Prostate gland (tissue), 2 donors: ENCODE results near the gene MARK2. TPM values are rescaled to one million over a fixed set of nuclear protein-coding genes. Genes with fewer than 3 reads are reported as not detected.
A peak's percentile ranks its signal among the peaks of the same experiment; 100 is the strongest.

Source experiments
- DNase-seq: peaks from one replicate; pipeline ENCODE4 v3.0.0-alpha.2; 2019; ENCODE audit warnings: low spot score
- H3K27ac ChIP-seq, 2 donors: fragments of 200-600 bp; sonication (generic); 2 replicates each; pipeline ENCODE4 v1.5.1; 2017 to 2019
- H3K27me3 ChIP-seq: fragments of 200-600 bp; sonication (generic); replicated peaks from 2 replicates; pipeline ENCODE4 v1.5.1; 2019; ENCODE audit not compliant: insufficient read depth
- H3K36me3 ChIP-seq, 2 donors: fragments of 200-600 bp; sonication (generic); 1 replicate in 1 of 2; 2 replicates in 1 of 2; pipeline versions ENCODE4 v1.5.1 to v1.8.1; 2017 to 2019
- H3K4me1 ChIP-seq: fragments of 200-600 bp; sonication (generic); replicated peaks from 2 replicates; pipeline ENCODE4 v1.5.1; 2019
- H3K4me3 ChIP-seq, 2 donors: fragments of 200-600 bp; sonication (generic); 2 replicates each; pipeline ENCODE4 v1.5.1; 2017 to 2019
- H3K9me3 ChIP-seq: fragments of 200-600 bp; sonication (generic); 2 replicates; pipeline ENCODE4 v1.5.1; 2017
- POLR2A ChIP-seq: fragments of 450-650 bp; IDR thresholded peaks from one replicate; pipeline ENCODE4 v1.6.1; 2016; ENCODE audit warnings: antibody characterized with exemption, mild to moderate bottlenecking
- POLR2AphosphoS5 ChIP-seq: sonication (generic); formaldehyde crosslinking; IDR thresholded peaks from one replicate; pipeline ENCODE4 v1.6.1; 2017; ENCODE audit warnings: antibody characterized with exemption
- WGBS: methylation state at CpG from one replicate; pipeline ENCODE4 v1.1.5; 2018; 5-methylcytosine and 5-hydroxymethylcytosine counted together
- intact Hi-C: fragments of 100-400 bp; cut with DNase I; formaldehyde crosslinking; loops from one replicate; pipeline ENCODE4 v1.14.2; 2022
- total RNA-seq, 2 donors: library from RNA; depleted of rRNA; stranded (reverse); fragments of >200 nt; gene quantifications; one replicate each; pipeline ENCODE4 v1.1.0, GENCODE V29; 2016
- TF ChIP-seq, protein P1 (sequence below), 4 experiments: fragments of 200-600 bp in 2 of 4; fragments of 450-650 bp in 2 of 4; sonication (generic) in 2 of 4; IDR thresholded peaks; 1 replicate in 3 of 4; 2 replicates in 1 of 4; pipeline ENCODE4 v1.5.1; 2016 to 2019; ENCODE audit warnings: antibody characterized with exemption in 4 of 4, mild to moderate bottlenecking in 2 of 4, moderate library complexity in 2 of 4

Gene MARK2
- total RNA-seq, 2 donors from 2014 or later, result 65.4 to 67.2 TPM

DNA sequence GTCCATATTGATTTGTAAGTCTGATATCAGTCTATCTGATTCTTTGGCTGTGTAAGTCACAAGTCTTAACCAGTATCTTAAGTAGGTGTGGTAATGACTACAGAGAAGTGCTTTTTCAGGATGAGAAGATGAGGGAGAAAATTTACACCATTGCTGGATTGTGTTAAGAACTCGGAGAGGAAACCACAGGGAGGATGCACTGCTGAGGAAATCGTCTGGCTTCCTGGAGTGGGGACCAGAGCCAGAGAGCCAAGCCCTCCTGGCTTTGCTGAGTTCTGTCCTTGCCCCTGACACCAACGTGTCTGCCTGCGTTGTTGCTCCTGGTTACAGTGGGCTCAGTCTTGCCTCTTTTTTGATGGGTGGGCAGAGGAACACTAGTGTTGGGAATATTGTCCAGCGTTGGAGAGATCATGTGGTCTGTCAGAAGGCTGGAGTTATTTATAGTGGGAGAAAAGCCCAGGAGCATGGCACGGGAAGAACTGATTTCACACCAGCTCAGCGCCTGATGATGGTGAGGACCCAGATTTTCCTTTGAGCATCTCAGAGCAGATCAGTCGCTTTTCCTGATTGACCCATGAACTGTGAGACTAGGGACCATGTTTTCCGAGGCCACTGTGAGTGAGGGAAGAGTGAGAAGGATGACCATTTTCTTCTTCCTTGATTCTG is 29.6 kb downstream of the MARK2 start:
- Histone ChIP-seq H3K27me3 (no peaks in the 10 kb centered on the region), H3K36me3 (no peaks in the 10 kb centered on the region), H3K27ac (peak overlapping the region; percentile 67 to 86), H3K4me1 (peaks cover 52% of the 10 kb centered on the region), H3K4me3 (peak overlapping the region in 1 of 2 donors; percentile 24), H3K9me3 (no peaks in the 10 kb centered on the region)
- no peak for DNase-seq
- 44% methylated on average over 9 of the region's 9 CpGs for WGBS
- TF ChIP-seq, protein P1, sequence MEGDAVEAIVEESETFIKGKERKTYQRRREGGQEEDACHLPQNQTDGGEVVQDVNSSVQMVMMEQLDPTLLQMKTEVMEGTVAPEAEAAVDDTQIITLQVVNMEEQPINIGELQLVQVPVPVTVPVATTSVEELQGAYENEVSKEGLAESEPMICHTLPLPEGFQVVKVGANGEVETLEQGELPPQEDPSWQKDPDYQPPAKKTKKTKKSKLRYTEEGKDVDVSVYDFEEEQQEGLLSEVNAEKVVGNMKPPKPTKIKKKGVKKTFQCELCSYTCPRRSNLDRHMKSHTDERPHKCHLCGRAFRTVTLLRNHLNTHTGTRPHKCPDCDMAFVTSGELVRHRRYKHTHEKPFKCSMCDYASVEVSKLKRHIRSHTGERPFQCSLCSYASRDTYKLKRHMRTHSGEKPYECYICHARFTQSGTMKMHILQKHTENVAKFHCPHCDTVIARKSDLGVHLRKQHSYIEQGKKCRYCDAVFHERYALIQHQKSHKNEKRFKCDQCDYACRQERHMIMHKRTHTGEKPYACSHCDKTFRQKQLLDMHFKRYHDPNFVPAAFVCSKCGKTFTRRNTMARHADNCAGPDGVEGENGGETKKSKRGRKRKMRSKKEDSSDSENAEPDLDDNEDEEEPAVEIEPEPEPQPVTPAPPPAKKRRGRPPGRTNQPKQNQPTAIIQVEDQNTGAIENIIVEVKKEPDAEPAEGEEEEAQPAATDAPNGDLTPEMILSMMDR (IDR thresholded peaks at IDR 0.05), result no peak
- TF ChIP-seq POLR2A (no peak), POLR2AphosphoS5 (no peak)
- intact Hi-C loops, result no loop called here

DNA sequence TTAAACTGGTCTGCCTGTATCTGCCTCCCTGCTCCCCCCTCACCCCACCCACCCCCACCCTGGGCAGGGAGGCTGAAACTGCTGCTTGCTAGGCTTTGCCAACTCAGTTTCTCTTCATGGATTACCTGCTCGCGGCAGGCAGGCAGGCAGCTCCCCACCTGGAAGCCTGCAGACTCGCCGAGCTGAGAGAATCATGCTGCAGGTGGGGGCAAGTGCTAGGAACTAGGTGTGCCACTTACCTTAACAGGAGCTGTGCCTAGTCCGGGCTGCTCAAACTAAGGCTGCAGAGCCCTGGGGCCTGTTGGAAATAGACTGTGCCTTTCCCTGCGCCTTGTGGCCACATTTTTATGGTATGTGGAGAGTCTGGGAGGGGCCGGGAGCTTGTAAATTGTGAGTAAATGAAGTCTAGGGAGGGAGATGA is 30.3 kb downstream of the MARK2 start:
- peaks cover 57% of the 10 kb centered on the region for H3K4me1 ChIP-seq
- TF ChIP-seq, protein P1 (IDR thresholded peaks at IDR 0.05), result peak in 2 of 4 experiments; percentile 7 to 15
- no peak for TF ChIP-seq POLR2A
- TF ChIP-seq POLR2AphosphoS5, result peak; percentile 44

DNA sequence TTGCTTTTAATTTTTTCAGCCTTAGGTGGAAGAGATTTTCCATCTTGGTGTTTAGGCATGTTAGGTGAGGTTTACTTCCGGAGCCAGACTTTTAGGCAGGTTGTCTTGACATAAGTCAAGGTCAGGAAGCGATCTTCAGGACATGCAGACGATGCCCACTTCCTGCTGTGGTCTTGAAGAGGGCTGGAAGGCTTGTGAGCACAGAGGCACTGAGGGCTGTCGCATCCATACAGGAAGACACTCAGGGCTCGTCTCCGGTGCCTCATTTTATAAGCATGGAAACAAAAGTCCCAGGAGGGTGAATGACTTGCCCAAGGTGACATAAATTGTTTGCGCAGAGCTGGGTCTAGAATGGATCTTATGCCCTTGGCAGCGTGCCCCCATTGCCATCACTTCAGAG is 30.8 kb downstream of the MARK2 start:
- WGBS, result 49% methylated on average over 8 of the region's 8 CpGs

More for the DNA sequence above, 30.3 kb downstream of the MARK2 start:
- peak; percentile 67 for DNase-seq
- H3K4me3 ChIP-seq, result peak overlapping the region in 1 of 2 donors; percentile 24
- H3K27ac ChIP-seq, result peak overlapping the region; percentile 67 to 86
- H3K27me3 ChIP-seq, result no peaks in the 10 kb centered on the region
- H3K9me3 ChIP-seq, result no peaks in the 10 kb centered on the region
- no peaks in the 10 kb centered on the region for H3K36me3 ChIP-seq
- intact Hi-C loops, result no loop called here
- 46% methylated on average over 7 of the region's 7 CpGs for WGBS

DNA sequence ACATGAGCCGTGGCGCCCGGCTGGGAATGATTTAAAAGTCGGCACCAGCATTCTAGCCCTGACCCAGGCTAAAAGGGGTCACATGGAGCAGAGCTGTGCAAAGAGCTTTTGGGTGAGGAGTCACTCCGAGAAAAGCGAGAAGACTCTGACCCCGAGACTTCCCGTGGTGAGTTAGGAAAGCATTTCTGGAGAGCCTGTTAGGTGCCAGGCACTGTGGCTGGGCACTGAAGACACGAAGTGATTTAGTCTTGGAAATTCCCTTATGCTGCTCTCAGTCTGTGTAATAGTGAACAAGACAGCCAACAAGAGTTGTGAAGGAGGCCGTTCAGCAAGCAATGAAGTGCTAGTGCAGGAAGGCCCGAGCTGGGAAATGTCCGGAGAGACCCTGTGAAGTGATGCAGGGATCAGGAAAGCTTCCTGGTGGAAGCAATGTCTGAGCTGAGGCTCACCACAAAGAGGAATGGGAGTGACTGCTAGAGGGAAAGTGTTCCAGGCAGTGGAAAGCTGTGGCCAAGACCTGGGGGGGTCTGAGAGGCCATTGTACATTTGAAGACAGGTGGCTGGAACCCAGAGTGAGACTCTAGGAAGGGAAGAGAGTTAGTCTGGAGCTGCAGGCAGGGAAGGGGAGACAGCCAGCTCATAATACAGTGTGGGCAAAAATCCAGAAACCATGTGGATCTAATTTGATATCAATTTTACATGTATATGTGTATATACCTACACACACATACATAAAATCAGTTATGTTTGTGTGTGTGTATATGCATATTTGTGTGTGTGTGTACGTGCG is 31.6 kb downstream of the MARK2 start:
- no peaks in the 10 kb centered on the region for H3K36me3 ChIP-seq
- intact Hi-C loops, result no loop called here
- H3K27me3 ChIP-seq, result no peaks in the 10 kb centered on the region
- TF ChIP-seq POLR2AphosphoS5 (no peak), POLR2A (no peak)
- TF ChIP-seq, protein P1 (IDR thresholded peaks at IDR 0.05), result no peak
- peak overlapping the region; percentile 67 to 86 for H3K27ac ChIP-seq
- H3K4me3 ChIP-seq, result peak overlapping the region in 1 of 2 donors; percentile 24
- H3K9me3 ChIP-seq, result no peaks in the 10 kb centered on the region
- WGBS, result 67% methylated on average over 14 of the region's 14 CpGs
- H3K4me1 ChIP-seq, result peaks cover 57% of the 10 kb centered on the region
- DNase-seq, result no peak

More for the DNA sequence above, 30.8 kb downstream of the MARK2 start:
- no peaks in the 10 kb centered on the region for H3K36me3 ChIP-seq
- no peaks in the 10 kb centered on the region for H3K27me3 ChIP-seq
- no peaks in the 10 kb centered on the region for H3K9me3 ChIP-seq
- DNase-seq, result no peak
- H3K27ac ChIP-seq, result peak overlapping the region; percentile 67 to 86
- intact Hi-C loops, result no loop called here
- H3K4me3 ChIP-seq, result peak overlapping the region in 1 of 2 donors; percentile 24
- no peak for TF ChIP-seq POLR2A
- TF ChIP-seq, protein P1 (IDR thresholded peaks at IDR 0.05), result no peak
- TF ChIP-seq POLR2AphosphoS5, result no peak
- H3K4me1 ChIP-seq, result peaks cover 57% of the 10 kb centered on the region
